HepG2 (cell line): ENCODE data around the gene VPS50. TPM values are rescaled to one million over a fixed set of nuclear protein-coding genes. Genes with fewer than 3 reads are reported as not detected.

Experiments
- ARID5B ChIP-seq: IDR thresholded peaks from 2 replicates; pipeline ENCODE4 v1.4.0; 2020; ENCODE audit warnings: mild to moderate bottlenecking, missing genetic modification reagents
- HNRNPL ChIP-seq: fragments of 200-400 bp; formaldehyde crosslinking; IDR thresholded peaks from 2 replicates; pipeline ENCODE4 v1.6.1; 2017; ENCODE audit warnings: mild to moderate bottlenecking, low read depth, low read length
- MTA1 ChIP-seq: sonication (generic); formaldehyde crosslinking; IDR thresholded peaks from 2 replicates; pipeline ENCODE4 v1.4.0; 2020; ENCODE audit warnings: missing genetic modification reagents, mild to moderate bottlenecking, borderline replicate concordance
- NFKB2 ChIP-seq: sonication (generic); formaldehyde crosslinking; IDR thresholded peaks from 2 replicates; pipeline ENCODE4 v1.4.0; 2020; ENCODE audit warnings: missing genetic modification reagents, borderline replicate concordance
- NFKBIZ ChIP-seq: IDR thresholded peaks from 2 replicates; pipeline ENCODE4 v1.6.1; 2018; ENCODE audit warnings: missing genetic modification reagents, missing compliant biosample characterization
- NONO ChIP-seq, 2 experiments: fragments of 450-650 bp in 1 of 2; sonication (generic) in 1 of 2; formaldehyde crosslinking in 1 of 2; IDR thresholded peaks in 1 of 2; conservative IDR thresholded peaks in 1 of 2; 2 replicates each; pipeline versions ENCODE4 v1.6.1 to v1.8.0; 2017 to 2022; ENCODE audit warnings: mild to moderate bottlenecking in 1 of 2, missing genetic modification reagents in 1 of 2, moderate library complexity in 1 of 2
- TFDP1 ChIP-seq: IDR thresholded peaks from 2 replicates; pipeline ENCODE4 v1.6.1; 2016; ENCODE audit warnings: missing compliant biosample characterization, missing genetic modification reagents, borderline replicate concordance
- ZBTB40 ChIP-seq, 2 experiments: fragments of 450-650 bp in 1 of 2; sonication (generic) in 1 of 2; formaldehyde crosslinking in 1 of 2; IDR thresholded peaks; 2 replicates each; pipeline versions ENCODE4 v1.6.1 to v1.8.0; 2016 to 2022; ENCODE audit warnings: antibody characterized with exemption in 1 of 2, mild to moderate bottlenecking in 1 of 2, missing genetic modification reagents in 1 of 2
- ZMYM4 ChIP-seq: sonication (generic); formaldehyde crosslinking; IDR thresholded peaks from 2 replicates; pipeline ENCODE4 v1.8.1; 2023; ENCODE audit warnings: mild to moderate bottlenecking, missing genetic modification reagents
- ZNF484 ChIP-seq: sonication (generic); formaldehyde crosslinking; IDR thresholded peaks from 2 replicates; pipeline ENCODE4 v1.5.1; 2020; ENCODE audit warnings: mild to moderate bottlenecking, low read depth, missing genetic modification reagents, borderline replicate concordance
- ZNF580 ChIP-seq: IDR thresholded peaks from 2 replicates; pipeline ENCODE4 v1.6.1; 2016; ENCODE audit warnings: low read depth, borderline replicate concordance
- ZNF75D ChIP-seq: sonication (generic); formaldehyde crosslinking; IDR thresholded peaks from 2 replicates; pipeline ENCODE4 v1.8.1; 2023; ENCODE audit warnings: missing genetic modification reagents, mild to moderate bottlenecking, borderline replicate concordance
- polyA plus RNA-seq, 8 experiments: library from polyadenylated mRNA; depleted of rRNA in 3 of 8; stranded (reverse) in 7 of 8; unstranded in 1 of 8; fragments of >200 nt; fragmentation: Illumina TruSeq in 4 of 8; extraction: Trizol in 4 of 8; gene quantifications; 2 replicates each; pipeline versions ENCODE4 v1.2.1 to v1.2.3, GENCODE V29; 2011 to 2016; ENCODE audit warnings: low read depth in 4 of 8, missing spikeins in 1 of 8, mixed read lengths in 1 of 8; ENCODE audit not compliant: insufficient read depth in 1 of 8
- total RNA-seq, 5 experiments: library from RNA; depleted of rRNA; stranded (reverse); fragments of >200 nt; fragmentation: Illumina TruSeq; extraction: Trizol; gene quantifications; 2 replicates each; pipeline ENCODE4 v1.2.3, GENCODE V29; 2016; ENCODE audit warnings: low read depth in 1 of 5

The VPS50 gene
- total and polyA plus RNA-seq, 2 of the 13 experiments (the other 11 are each of a cell fraction or from before 2014, with no cell fraction given): 10.3 to 20.4 TPM

GRCh38 chr7:93231799-93232672, at the start of gene VPS50 (continued):
- TF ChIP-seq ZBTB40 (IDR thresholded peaks at IDR 0.05) (no peak), ZBTB40 (CRISPR knock-in tag; IDR thresholded peaks at IDR 0.05) (no peak), TFDP1 (CRISPR knock-in tag) (peak; percentile 34; the same call in 1 of the 2 replicates), HNRNPL (no peak), NFKBIZ (CRISPR knock-in tag) (no peak), ZNF580 (CRISPR knock-in tag) (peak; percentile 61; the same call in 1 of the 2 replicates), ARID5B (peak; percentile 57), NFKB2 (CRISPR knock-in tag) (no peak), MTA1 (CRISPR knock-in tag) (no peak; the same call in 1 of the 2 replicates), NONO (IDR thresholded peaks at IDR 0.05) (no peak), NONO (CRISPR knock-in tag; conservative IDR thresholded peaks at IDR 0.05) (0 out of 2 replicates have a peak, but pooled peaks have one; percentile 34), ZMYM4 (CRISPR knock-in tag) (peak; percentile 68), ZNF484 (CRISPR knock-in tag) (no peak), ZNF75D (no peak)
